CD14-positive monocyte (primary cell): Measurements from ENCODE around the gene ZMYND10. TPM values are rescaled to one million over a fixed set of nuclear protein-coding genes. Genes with fewer than 3 reads are reported as not detected.

Experiments used
- DNase-seq, 3 donors: peaks; one replicate each; pipeline ENCODE4 v3.0.0-alpha.2; 2011 to 2022
- H2AFZ ChIP-seq: 2 replicates; pipeline ENCODE4 v1.6.0; 2012; ENCODE audit warnings: mild to moderate bottlenecking, low read depth, low read length, inconsistent platforms; ENCODE audit not compliant: insufficient read depth, poor library complexity, severe bottlenecking
- H3K27ac ChIP-seq, 2 donors: 1 replicate in 1 of 2; 2 replicates in 1 of 2; pipeline ENCODE4 v1.5.1; 2012 to 2013; ENCODE audit warnings: low read length in 2 of 2, control low read depth in 1 of 2, inconsistent platforms in 1 of 2, low read depth in 1 of 2, mild to moderate bottlenecking in 1 of 2
- H3K27me3 ChIP-seq, 2 donors: one replicate each; pipeline versions ENCODE4 v1.6.0 to v1.6.1; 2011 to 2013; ENCODE audit warnings: low read length in 2 of 2; ENCODE audit not compliant: control insufficient read depth in 2 of 2, insufficient read depth in 2 of 2
- H3K36me3 ChIP-seq, 2 donors: replicated peaks in 1 of 2; 1 replicate in 1 of 2; 2 replicates in 1 of 2; pipeline versions ENCODE4 v1.5.1 to v1.6.1; 2012 to 2013; ENCODE audit warnings: low read length in 2 of 2, control low read depth in 1 of 2, inconsistent platforms in 1 of 2, mild to moderate bottlenecking in 1 of 2; ENCODE audit not compliant: insufficient read depth in 2 of 2, control insufficient read depth in 1 of 2
- H3K4me1 ChIP-seq, 2 donors: 1 replicate in 1 of 2; 2 replicates in 1 of 2; pipeline versions ENCODE4 v1.5.1 to v1.6.1; 2012 to 2013; ENCODE audit warnings: low read length in 2 of 2, control low read depth in 1 of 2, inconsistent platforms in 1 of 2, mild to moderate bottlenecking in 1 of 2, moderate library complexity in 1 of 2; ENCODE audit not compliant: insufficient read depth in 2 of 2, control insufficient read depth in 1 of 2
- H3K4me2 ChIP-seq: replicated peaks from 2 replicates; pipeline ENCODE3; 2012; ENCODE audit warnings: low read length, moderate library complexity, mild to moderate bottlenecking; ENCODE audit not compliant: poor library complexity, severe bottlenecking; ENCODE audit errors: extremely low read depth
- H3K4me3 ChIP-seq, 3 experiments: fragments of 200-600 bp in 1 of 3; sonication (generic) in 1 of 3; replicated peaks in 1 of 3; 1 replicate in 2 of 3; 2 replicates in 1 of 3; pipeline ENCODE4 v1.5.1; 2011 to 2013; ENCODE audit warnings: low read length in 3 of 3, mild to moderate bottlenecking in 3 of 3, control low read depth in 2 of 3, low read depth in 2 of 3, inconsistent platforms in 1 of 3, moderate library complexity in 1 of 3
- H3K79me2 ChIP-seq: 2 replicates; pipeline ENCODE4 v1.6.0; 2012; ENCODE audit warnings: mild to moderate bottlenecking, control low read depth, inconsistent platforms, low read length, moderate library complexity; ENCODE audit not compliant: insufficient read depth
- H3K9ac ChIP-seq: 2 replicates; pipeline ENCODE4 v1.6.0; 2017; ENCODE audit warnings: low read length, mild to moderate bottlenecking; ENCODE audit not compliant: insufficient read depth, poor library complexity, severe bottlenecking
- H3K9me3 ChIP-seq, 2 donors: replicated peaks in 1 of 2; 1 replicate in 1 of 2; 2 replicates in 1 of 2; pipeline versions ENCODE4 v1.5.1 to v1.6.1; 2012 to 2013; ENCODE audit warnings: low read length in 2 of 2, control low read depth in 1 of 2; ENCODE audit not compliant: control insufficient read depth in 1 of 2, insufficient read depth in 1 of 2
- H4K20me1 ChIP-seq: 2 replicates; pipeline ENCODE4 v1.6.0; 2012; ENCODE audit warnings: mild to moderate bottlenecking, low read length, control low read depth, moderate library complexity; ENCODE audit not compliant: insufficient read depth
- H3K27ac Mint-ChIP-seq, 7 donors: one replicate each; pipeline ENCODE4 v1.8.0; 2020; ENCODE audit warnings: mild to moderate bottlenecking in 7 of 7, mixed read lengths in 7 of 7, moderate library complexity in 6 of 7, inconsistent platforms in 2 of 7
- H3K27me3 Mint-ChIP-seq, 3 donors: one replicate each; pipeline ENCODE4 v1.8.0; 2021 to 2022; ENCODE audit warnings: low read depth in 3 of 3, mild to moderate bottlenecking in 3 of 3, mixed read lengths in 3 of 3, moderate library complexity in 3 of 3, inconsistent platforms in 1 of 3
- H3K36me3 Mint-ChIP-seq, 2 donors: one replicate each; pipeline ENCODE4 v1.8.0; 2020; ENCODE audit warnings: mixed read lengths in 2 of 2, inconsistent platforms in 1 of 2, mild to moderate bottlenecking in 1 of 2
- H3K4me1 Mint-ChIP-seq: one replicate; pipeline ENCODE4 v1.8.0; 2020; ENCODE audit warnings: mild to moderate bottlenecking, mixed read lengths
- H3K4me3 Mint-ChIP-seq, 2 donors: one replicate each; pipeline ENCODE4 v1.8.0; 2020; ENCODE audit warnings: mild to moderate bottlenecking in 2 of 2, mixed read lengths in 2 of 2, moderate library complexity in 1 of 2
- H3K9me3 Mint-ChIP-seq, 7 donors: one replicate each; pipeline ENCODE4 v1.8.0; 2020 to 2022; ENCODE audit warnings: mixed read lengths in 7 of 7, mild to moderate bottlenecking in 6 of 7, moderate library complexity in 6 of 7, inconsistent platforms in 2 of 7
- WGBS: methylation state at CpG from one replicate; pipeline ENCODE4 v1.1.5; 2013; ENCODE audit warnings: missing lambda C conversion rate; ENCODE audit not compliant: insufficient coverage; 5-methylcytosine and 5-hydroxymethylcytosine counted together
- intact Hi-C, 2 donors: fragments of 100-400 bp; cut with micrococcal nuclease; formaldehyde crosslinking; loops; one replicate each; pipeline versions ENCODE4 v1.15.0 to v1.15.1; 2023
- polyA plus RNA-seq, 3 donors: library from polyadenylated mRNA; depleted of rRNA in 1 of 3; unstranded in 2 of 3; stranded (reverse) in 1 of 3; fragments of 300-500 nt in 2 of 3; fragments of >200 nt in 1 of 3; fragmentation: Illumina TruSeq in 2 of 3; gene quantifications; 1 replicate in 2 of 3; 2 replicates in 1 of 3; pipeline ENCODE4 v1.2.3, GENCODE V29; 2012 to 2021
- TF ChIP-seq, protein P1 (sequence below): fragments of 200-600 bp; IDR thresholded peaks from one replicate; pipeline ENCODE4 v1.8.0; 2022; ENCODE audit warnings: antibody characterized with exemption, mild to moderate bottlenecking

Gene ZMYND10
- polyA plus RNA-seq, 3 donors: 0.12 to 1.7 (median 0.19) TPM

GRCh38 chr3:50388016-50388719 lies 42.6 kb upstream of the ZMYND10 start:
- peaks cover 0 to 1% (median 0%) of the 10 kb centered on the region in 7 donors for H3K9me3 Mint-ChIP-seq
- Histone ChIP-seq H2AFZ (no peak overlapping the region), H3K9me3 (no peaks in the 10 kb centered on the region), H3K79me2 (no peaks in the 10 kb centered on the region), H3K4me2 (no peak overlapping the region), H3K27me3 (no peaks in the 10 kb centered on the region), H3K9ac (no peak overlapping the region), H4K20me1 (no peaks in the 10 kb centered on the region), H3K27ac (no peak overlapping the region), H3K4me3 (no peak overlapping the region), H3K36me3 (no peaks in the 10 kb centered on the region), H3K4me1 (no peaks in the 10 kb centered on the region)
- H3K4me3 Mint-ChIP-seq: no peak overlapping the region
- no peaks in the 10 kb centered on the region for H3K4me1 Mint-ChIP-seq
- H3K36me3 Mint-ChIP-seq: no peaks in the 10 kb centered on the region
- intact Hi-C loops: no loop called here
- peaks cover 2 to 5% (median 4%) of the 10 kb centered on the region in 3 donors for H3K27me3 Mint-ChIP-seq
- TF ChIP-seq, protein P1, sequence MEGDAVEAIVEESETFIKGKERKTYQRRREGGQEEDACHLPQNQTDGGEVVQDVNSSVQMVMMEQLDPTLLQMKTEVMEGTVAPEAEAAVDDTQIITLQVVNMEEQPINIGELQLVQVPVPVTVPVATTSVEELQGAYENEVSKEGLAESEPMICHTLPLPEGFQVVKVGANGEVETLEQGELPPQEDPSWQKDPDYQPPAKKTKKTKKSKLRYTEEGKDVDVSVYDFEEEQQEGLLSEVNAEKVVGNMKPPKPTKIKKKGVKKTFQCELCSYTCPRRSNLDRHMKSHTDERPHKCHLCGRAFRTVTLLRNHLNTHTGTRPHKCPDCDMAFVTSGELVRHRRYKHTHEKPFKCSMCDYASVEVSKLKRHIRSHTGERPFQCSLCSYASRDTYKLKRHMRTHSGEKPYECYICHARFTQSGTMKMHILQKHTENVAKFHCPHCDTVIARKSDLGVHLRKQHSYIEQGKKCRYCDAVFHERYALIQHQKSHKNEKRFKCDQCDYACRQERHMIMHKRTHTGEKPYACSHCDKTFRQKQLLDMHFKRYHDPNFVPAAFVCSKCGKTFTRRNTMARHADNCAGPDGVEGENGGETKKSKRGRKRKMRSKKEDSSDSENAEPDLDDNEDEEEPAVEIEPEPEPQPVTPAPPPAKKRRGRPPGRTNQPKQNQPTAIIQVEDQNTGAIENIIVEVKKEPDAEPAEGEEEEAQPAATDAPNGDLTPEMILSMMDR: no peak
- no peak overlapping the region for H3K27ac Mint-ChIP-seq
- DNase-seq: no peak
- WGBS: 88% methylated on average over 23 of the region's 25 CpGs

GRCh38 chr3:50385754-50386153 lies 40.2 kb upstream of the ZMYND10 start:
- H3K4me3 Mint-ChIP-seq: no peak overlapping the region

More at GRCh38 chr3:50385754-50386153, 40.2 kb upstream of the ZMYND10 start:
- H3K36me3 ChIP-seq: no peaks in the 10 kb centered on the region
- Mint-ChIP-seq H3K9me3 (peaks cover 0 to 1% (median 0%) of the 10 kb centered on the region in 7 donors), H3K4me1 (no peaks in the 10 kb centered on the region), H3K27me3 (peaks cover 2 to 5% (median 2%) of the 10 kb centered on the region in 3 donors), H3K27ac (no peak overlapping the region), H3K36me3 (no peaks in the 10 kb centered on the region)
- intact Hi-C loops: no loop called here
- no peak for DNase-seq
- H3K79me2 ChIP-seq: no peaks in the 10 kb centered on the region
- H3K27ac ChIP-seq: no peak overlapping the region
- H3K4me3 ChIP-seq: no peak overlapping the region
- H2AFZ ChIP-seq: no peak overlapping the region
- H3K27me3 ChIP-seq: no peaks in the 10 kb centered on the region
- no peak overlapping the region for H3K4me2 ChIP-seq
- H3K4me1 ChIP-seq: no peaks in the 10 kb centered on the region
- H3K9me3 ChIP-seq: no peaks in the 10 kb centered on the region
- TF ChIP-seq, protein P1: no peak
- no peak overlapping the region for H3K9ac ChIP-seq
- WGBS: no CpG with 5 or more reads among the region's 13 CpGs
- H4K20me1 ChIP-seq: no peaks in the 10 kb centered on the region
